ENCODE measurements around the gene TEDC1.

DNA sequence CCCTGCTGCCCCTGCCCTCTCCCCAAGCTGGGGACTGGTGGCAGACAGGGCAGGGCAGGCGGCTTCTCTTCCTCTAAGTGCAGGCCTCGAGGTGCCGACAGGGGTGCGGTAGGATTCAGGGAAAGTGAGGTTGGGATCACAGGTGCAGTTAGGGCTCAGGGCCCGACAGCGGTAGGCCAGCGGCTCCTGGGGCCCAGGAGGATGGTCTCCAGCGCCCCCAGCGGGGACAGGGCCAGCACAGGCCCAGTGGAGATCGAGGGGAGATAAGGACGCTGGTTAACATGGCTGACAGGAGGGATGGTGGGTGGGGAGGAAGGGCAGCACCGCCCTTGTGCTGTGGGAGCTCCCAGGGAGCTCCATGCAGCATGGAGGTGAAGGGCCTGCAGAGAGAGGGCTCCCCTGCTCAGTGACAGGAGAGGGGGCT is 5.3 kb upstream of the TEDC1 start:
- no peak for TF ChIP-seq EZH2 (IDR thresholded peaks at IDR 0.05; ENCODE audit: borderline replicate concordance, low read depth, low read length, poor library complexity, severe bottlenecking)
- TF ChIP-seq, protein P1, sequence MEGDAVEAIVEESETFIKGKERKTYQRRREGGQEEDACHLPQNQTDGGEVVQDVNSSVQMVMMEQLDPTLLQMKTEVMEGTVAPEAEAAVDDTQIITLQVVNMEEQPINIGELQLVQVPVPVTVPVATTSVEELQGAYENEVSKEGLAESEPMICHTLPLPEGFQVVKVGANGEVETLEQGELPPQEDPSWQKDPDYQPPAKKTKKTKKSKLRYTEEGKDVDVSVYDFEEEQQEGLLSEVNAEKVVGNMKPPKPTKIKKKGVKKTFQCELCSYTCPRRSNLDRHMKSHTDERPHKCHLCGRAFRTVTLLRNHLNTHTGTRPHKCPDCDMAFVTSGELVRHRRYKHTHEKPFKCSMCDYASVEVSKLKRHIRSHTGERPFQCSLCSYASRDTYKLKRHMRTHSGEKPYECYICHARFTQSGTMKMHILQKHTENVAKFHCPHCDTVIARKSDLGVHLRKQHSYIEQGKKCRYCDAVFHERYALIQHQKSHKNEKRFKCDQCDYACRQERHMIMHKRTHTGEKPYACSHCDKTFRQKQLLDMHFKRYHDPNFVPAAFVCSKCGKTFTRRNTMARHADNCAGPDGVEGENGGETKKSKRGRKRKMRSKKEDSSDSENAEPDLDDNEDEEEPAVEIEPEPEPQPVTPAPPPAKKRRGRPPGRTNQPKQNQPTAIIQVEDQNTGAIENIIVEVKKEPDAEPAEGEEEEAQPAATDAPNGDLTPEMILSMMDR (conservative IDR thresholded peaks at IDR 0.05; ENCODE audit: low read depth, low read length) = peak; percentile 39; the same call in 1 of the 2 replicates
